HUES64 (cell line): Measurements from ENCODE around the gene TMOD1.
"Not testable (repeated sequence)": the region's sequence is repeated elsewhere in the genome, so short reads cannot be mapped to it uniquely, and the experiment has no call there.

Experiments used
- H3K27ac ChIP-seq: 2 replicates; pipeline ENCODE4 v1.7.0; 2013; ENCODE audit warnings: low read depth, low read length, inconsistent platforms
- H3K27me3 ChIP-seq: 2 replicates; pipeline ENCODE4 v1.6.1; 2013; ENCODE audit warnings: mild to moderate bottlenecking, low read length; ENCODE audit not compliant: insufficient read depth
- H3K36me3 ChIP-seq: 2 replicates; pipeline ENCODE4 v1.6.1; 2013; ENCODE audit warnings: mild to moderate bottlenecking, low read length; ENCODE audit not compliant: insufficient read depth
- H3K4me1 ChIP-seq: 2 replicates; pipeline ENCODE4 v1.6.1; 2013; ENCODE audit warnings: mild to moderate bottlenecking, low read length, moderate library complexity; ENCODE audit not compliant: insufficient read depth
- H3K4me3 ChIP-seq: 2 replicates; pipeline ENCODE4 v1.5.1; 2013; ENCODE audit warnings: mild to moderate bottlenecking, low read length, moderate library complexity
- H3K9ac ChIP-seq: 2 replicates; pipeline ENCODE4 v1.6.1; 2013; ENCODE audit warnings: mild to moderate bottlenecking, low read depth, low read length
- H3K9me3 ChIP-seq: 2 replicates; pipeline ENCODE4 v1.6.1; 2013; ENCODE audit warnings: low read depth, low read length; ENCODE audit not compliant: insufficient read depth
- WGBS: fragments of 150-250, 120-280 bp; methylation state at CpG from one replicate; pipeline ENCODE4 v1.1.7; 2013; ENCODE audit warnings: missing lambda C conversion rate; 5-methylcytosine and 5-hydroxymethylcytosine counted together

Gene TMOD1

GRCh38 chr9:97604901-97605645, 103.6 kb downstream of the TMOD1 start:
- Histone ChIP-seq H3K4me3 (no peak overlapping the region), H3K9me3 (no peaks in the 10 kb centered on the region), H3K4me1 (no peaks in the 10 kb centered on the region), H3K36me3 (peaks cover 86% of the 10 kb centered on the region), H3K27ac (no peak overlapping the region), H3K27me3 (no peaks in the 10 kb centered on the region), H3K9ac (no peak overlapping the region)
- WGBS = 95% methylated on average over 17 of the region's 17 CpGs

GRCh38 chr9:97615439-97616072, 114.1 kb downstream of the TMOD1 start:
- Histone ChIP-seq H3K27me3 (no peaks in the 10 kb centered on the region), H3K27ac (no peak overlapping the region), H3K36me3 (peaks cover 70% of the 10 kb centered on the region)

DNA sequence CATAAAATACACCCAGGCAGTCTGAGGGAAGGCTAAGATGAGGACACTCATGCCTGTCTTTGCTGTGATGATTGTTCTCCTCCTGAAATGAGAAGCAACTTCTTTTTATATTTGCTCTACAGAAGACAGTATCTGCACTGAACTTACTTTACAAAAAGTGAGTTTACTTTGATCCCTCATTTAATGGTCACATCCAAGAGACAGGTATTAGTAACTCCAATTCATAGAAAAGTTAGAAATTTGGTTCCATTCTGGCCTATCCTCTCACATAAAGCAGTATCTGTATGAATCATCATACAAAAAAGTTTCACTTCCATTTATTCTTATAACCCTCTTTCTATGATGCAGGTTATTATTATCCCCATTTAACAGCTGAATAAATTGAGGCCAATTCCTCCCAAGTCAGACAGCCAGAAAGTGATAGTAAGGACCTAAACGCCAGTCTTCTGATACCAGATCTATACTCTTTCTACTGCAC, 116.5 kb downstream of the TMOD1 start:
- H3K36me3 ChIP-seq = peaks cover 73% of the 10 kb centered on the region
- WGBS = 86% methylated on average over 1 of the region's 1 CpG
- no peak overlapping the region for H3K4me3 ChIP-seq
- H3K9ac ChIP-seq = no peak overlapping the region
- no peaks in the 10 kb centered on the region for H3K27me3 ChIP-seq
- H3K9me3 ChIP-seq = peaks cover 21% of the 10 kb centered on the region
- no peaks in the 10 kb centered on the region for H3K4me1 ChIP-seq
- H3K27ac ChIP-seq = no peak overlapping the region

More at GRCh38 chr9:97615439-97616072, 114.1 kb downstream of the TMOD1 start:
- no peak overlapping the region for H3K4me3 ChIP-seq
- H3K9ac ChIP-seq = no peak overlapping the region
- no peaks in the 10 kb centered on the region for H3K4me1 ChIP-seq
- H3K9me3 ChIP-seq = 0 out of 2 replicates have a peak, but pooled peaks cover 4% of the 10 kb centered on the region

DNA sequence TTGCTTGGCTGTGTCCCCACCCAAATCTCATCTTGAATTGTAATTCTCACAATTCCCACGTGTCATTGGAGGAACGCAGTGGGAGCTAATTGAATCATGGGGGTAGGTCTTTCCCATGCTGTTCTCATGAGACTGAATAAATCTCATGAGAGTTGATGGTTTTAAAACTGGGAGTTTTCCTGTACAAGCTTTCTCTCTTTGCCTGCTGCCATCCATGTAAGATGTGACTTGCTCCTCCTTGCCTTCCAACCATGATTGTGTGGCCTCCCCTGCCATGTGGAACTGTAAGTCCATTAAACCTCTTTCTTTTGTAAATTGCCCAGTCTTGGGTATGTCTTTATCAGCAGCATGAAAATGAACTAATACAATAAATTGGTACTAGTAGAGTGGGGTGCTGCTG, 118.6 kb downstream of the TMOD1 start:
- H3K9ac ChIP-seq, H3K4me3 ChIP-seq, H3K27ac ChIP-seq, H3K27me3 ChIP-seq, H3K4me1 ChIP-seq: not testable (repeated sequence)
- Histone ChIP-seq H3K36me3 (peaks cover 79% of the 10 kb centered on the region), H3K9me3 (peaks cover 32% of the 10 kb centered on the region)
- 100% methylated on average over 2 of the region's 2 CpGs for WGBS

DNA sequence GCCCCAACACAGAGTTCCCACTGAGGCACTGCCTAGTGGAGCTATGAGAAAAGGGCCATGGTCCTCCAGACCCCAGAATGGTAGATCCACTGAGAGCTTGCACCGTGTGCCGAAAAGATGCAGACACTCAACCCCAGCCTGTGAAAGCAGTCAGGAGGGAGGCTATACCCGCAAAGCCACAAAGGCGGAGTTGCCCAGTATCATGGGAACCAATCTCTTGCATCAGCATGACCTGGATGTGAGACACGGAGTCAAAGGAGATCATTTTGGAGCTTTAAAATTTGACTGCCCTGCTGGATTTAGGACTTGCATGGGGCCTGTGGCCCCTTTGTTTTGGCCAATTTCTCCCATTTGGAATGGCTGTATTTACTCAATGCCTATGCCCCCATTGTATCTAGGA, 121.0 kb downstream of the TMOD1 start:
- H3K36me3 ChIP-seq = peaks cover 94% of the 10 kb centered on the region
- not testable (repeated sequence) for H3K4me1 ChIP-seq, H3K27ac ChIP-seq, H3K27me3 ChIP-seq, H3K4me3 ChIP-seq, H3K9ac ChIP-seq
- peaks cover 32% of the 10 kb centered on the region for H3K9me3 ChIP-seq
- 98% methylated on average over 5 of the region's 5 CpGs for WGBS

GRCh38 chr9:97623946-97624345, 122.5 kb downstream of the TMOD1 start:
- WGBS = 100% methylated on average over 1 of the region's 1 CpG
- no peak overlapping the region for H3K4me3 ChIP-seq
- H3K9me3 ChIP-seq = peaks cover 32% of the 10 kb centered on the region
- no peak overlapping the region for H3K9ac ChIP-seq
- H3K27ac ChIP-seq = no peak overlapping the region
- H3K27me3 ChIP-seq = no peaks in the 10 kb centered on the region
- H3K36me3 ChIP-seq = peaks cover 86% of the 10 kb centered on the region
- peaks cover 5% of the 10 kb centered on the region for H3K4me1 ChIP-seq

GRCh38 chr9:97625620-97626019, 124.2 kb downstream of the TMOD1 start:
- no peak overlapping the region for H3K9ac ChIP-seq
- no peaks in the 10 kb centered on the region for H3K27me3 ChIP-seq
- no peak overlapping the region for H3K27ac ChIP-seq
- peaks cover 27% of the 10 kb centered on the region for H3K9me3 ChIP-seq
- peaks cover 70% of the 10 kb centered on the region for H3K36me3 ChIP-seq
- H3K4me1 ChIP-seq = peaks cover 9% of the 10 kb centered on the region
- no peak overlapping the region for H3K4me3 ChIP-seq
- 95% methylated on average over 2 of the region's 3 CpGs for WGBS

GRCh38 chr9:97627624-97628023, 126.2 kb downstream of the TMOD1 start:
- peaks cover 9% of the 10 kb centered on the region for H3K4me1 ChIP-seq

DNA sequence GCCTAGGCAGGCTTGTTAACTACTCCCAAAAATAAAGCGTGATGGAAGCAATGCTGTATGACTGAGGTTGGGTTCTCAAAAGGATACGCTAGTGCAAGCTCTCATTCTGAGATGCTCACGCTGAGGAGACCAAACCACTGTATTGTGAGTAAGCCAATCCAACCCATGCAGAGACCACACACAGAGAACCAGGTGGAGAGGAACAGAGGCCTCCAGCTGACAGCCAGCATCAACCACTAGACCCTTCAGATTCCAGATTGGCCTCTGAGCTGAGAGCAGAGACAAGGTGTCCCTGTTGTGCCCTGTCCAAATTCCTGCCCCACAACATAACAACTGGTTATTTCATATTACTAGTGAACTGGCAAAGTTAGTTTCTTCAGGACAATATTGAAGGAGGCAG, 127.2 kb downstream of the TMOD1 start:
- peaks cover 5% of the 10 kb centered on the region; the same call in 1 of the 2 replicates for H3K9me3 ChIP-seq
- peaks cover 9% of the 10 kb centered on the region for H3K4me1 ChIP-seq
- H3K27ac ChIP-seq = 0 out of 2 replicates have a peak overlapping the region, but pooled peaks have one; percentile 30
- peaks cover 41% of the 10 kb centered on the region for H3K36me3 ChIP-seq
- H3K27me3 ChIP-seq = no peaks in the 10 kb centered on the region
- 0 out of 2 replicates have a peak overlapping the region, but pooled peaks have one; percentile 5 for H3K9ac ChIP-seq
- H3K4me3 ChIP-seq = no peak overlapping the region
- 78% methylated on average over 3 of the region's 3 CpGs for WGBS

More at GRCh38 chr9:97627624-97628023, 126.2 kb downstream of the TMOD1 start:
- no peak overlapping the region for H3K9ac ChIP-seq
- no peak overlapping the region for H3K4me3 ChIP-seq
- peaks cover 50% of the 10 kb centered on the region for H3K36me3 ChIP-seq
- no peak overlapping the region for H3K27ac ChIP-seq
- WGBS = 95% methylated on average over 5 of the region's 5 CpGs
- H3K9me3 ChIP-seq = peaks cover 13% of the 10 kb centered on the region; the same call in 1 of the 2 replicates
- H3K27me3 ChIP-seq = no peaks in the 10 kb centered on the region

DNA sequence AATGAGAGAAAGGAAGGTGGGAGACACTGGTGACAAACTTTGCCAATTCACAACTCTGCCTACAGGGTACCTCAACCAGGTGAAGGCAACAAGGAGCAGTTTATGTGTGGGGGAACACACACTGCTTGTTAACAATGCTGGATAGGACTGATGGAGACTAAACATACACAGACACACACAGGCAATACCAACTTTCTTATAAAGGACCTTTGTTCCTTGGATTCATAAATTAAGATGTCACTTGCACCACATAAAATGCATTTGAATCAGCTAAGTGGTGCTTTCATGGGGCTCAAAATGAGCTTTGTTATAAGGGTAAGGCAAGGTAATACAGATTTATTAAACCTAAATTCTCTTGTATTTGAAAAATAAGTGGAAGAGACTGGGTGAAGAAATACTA, 127.7 kb downstream of the TMOD1 start:
- peaks cover 36% of the 10 kb centered on the region for H3K36me3 ChIP-seq
- 0 out of 2 replicates have a peak overlapping the region, but pooled peaks have one; percentile 30 for H3K27ac ChIP-seq
- no peaks in the 10 kb centered on the region for H3K27me3 ChIP-seq
- peaks cover 9% of the 10 kb centered on the region for H3K4me1 ChIP-seq
- no peak overlapping the region for H3K9ac ChIP-seq
- 0 out of 2 replicates have a peak, but pooled peaks cover under 1% of the 10 kb centered on the region for H3K9me3 ChIP-seq
- H3K4me3 ChIP-seq = no peak overlapping the region

DNA sequence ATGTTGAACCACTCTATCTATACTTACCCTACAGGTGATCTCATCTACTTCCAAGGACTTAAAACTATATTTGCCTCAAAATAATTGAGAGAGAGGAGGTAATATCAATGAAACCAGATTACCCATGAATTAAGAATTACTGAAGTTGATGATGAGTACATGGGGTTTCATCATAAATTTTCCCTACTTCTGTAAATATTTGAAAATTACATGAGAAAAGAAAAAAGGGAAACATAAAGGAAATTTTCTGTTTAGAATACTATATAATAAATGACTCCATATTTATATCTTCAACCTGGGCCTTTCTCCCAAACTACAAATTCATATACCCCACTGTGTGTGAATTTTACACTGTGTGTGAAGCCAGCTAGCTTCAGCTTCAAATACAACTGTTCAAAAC, 129.1 kb downstream of the TMOD1 start:
- H3K27ac ChIP-seq = no peak overlapping the region

More for the DNA sequence above, 129.1 kb downstream of the TMOD1 start:
- Histone ChIP-seq H3K4me3 (no peak overlapping the region), H3K4me1 (peaks cover 18% of the 10 kb centered on the region), H3K27me3 (no peaks in the 10 kb centered on the region), H3K36me3 (peaks cover 22% of the 10 kb centered on the region), H3K9me3 (no peaks in the 10 kb centered on the region), H3K9ac (no peak overlapping the region)
